GM12873 (cell line): ENCODE data around the gene NLGN1.

Source experiments
- TF ChIP-seq, protein P1 (sequence below): IDR thresholded peaks from 2 replicates; pipeline ENCODE4 v1.5.1; 2012; ENCODE audit warnings: low read depth, mild to moderate bottlenecking, moderate library complexity, low read length, control low read depth; ENCODE audit not compliant: insufficient read depth; ENCODE audit errors: missing control alignments

The NLGN1 gene

DNA sequence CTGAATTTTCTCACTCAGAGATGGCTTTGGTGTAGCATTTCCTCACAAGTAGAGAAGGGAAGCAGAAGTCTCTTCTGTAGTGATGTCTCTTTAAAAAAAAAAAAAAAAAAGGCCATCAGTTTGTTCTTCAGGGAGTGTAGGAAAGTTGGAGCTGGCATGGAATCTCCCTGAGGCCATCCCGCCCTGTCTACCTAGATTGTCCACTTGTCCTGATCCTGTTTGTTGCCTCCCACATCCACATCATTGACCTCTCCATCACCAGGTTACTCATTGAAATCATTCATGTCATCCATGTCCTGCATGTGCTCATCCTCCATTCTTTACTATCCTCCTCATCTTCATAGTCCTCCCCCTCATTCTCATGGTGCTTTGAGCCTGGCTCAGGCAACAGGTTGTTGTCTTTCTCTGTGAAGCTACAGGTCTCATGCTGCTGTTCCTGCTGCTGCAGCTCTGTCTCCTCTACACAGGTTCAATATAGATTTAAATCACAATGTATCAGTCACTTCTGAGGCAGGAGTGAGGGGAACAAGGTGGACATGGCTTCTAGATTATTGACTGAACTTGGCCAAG lies 905.3 kb downstream of the NLGN1 start:
- TF ChIP-seq, protein P1, sequence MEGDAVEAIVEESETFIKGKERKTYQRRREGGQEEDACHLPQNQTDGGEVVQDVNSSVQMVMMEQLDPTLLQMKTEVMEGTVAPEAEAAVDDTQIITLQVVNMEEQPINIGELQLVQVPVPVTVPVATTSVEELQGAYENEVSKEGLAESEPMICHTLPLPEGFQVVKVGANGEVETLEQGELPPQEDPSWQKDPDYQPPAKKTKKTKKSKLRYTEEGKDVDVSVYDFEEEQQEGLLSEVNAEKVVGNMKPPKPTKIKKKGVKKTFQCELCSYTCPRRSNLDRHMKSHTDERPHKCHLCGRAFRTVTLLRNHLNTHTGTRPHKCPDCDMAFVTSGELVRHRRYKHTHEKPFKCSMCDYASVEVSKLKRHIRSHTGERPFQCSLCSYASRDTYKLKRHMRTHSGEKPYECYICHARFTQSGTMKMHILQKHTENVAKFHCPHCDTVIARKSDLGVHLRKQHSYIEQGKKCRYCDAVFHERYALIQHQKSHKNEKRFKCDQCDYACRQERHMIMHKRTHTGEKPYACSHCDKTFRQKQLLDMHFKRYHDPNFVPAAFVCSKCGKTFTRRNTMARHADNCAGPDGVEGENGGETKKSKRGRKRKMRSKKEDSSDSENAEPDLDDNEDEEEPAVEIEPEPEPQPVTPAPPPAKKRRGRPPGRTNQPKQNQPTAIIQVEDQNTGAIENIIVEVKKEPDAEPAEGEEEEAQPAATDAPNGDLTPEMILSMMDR: no peak

DNA sequence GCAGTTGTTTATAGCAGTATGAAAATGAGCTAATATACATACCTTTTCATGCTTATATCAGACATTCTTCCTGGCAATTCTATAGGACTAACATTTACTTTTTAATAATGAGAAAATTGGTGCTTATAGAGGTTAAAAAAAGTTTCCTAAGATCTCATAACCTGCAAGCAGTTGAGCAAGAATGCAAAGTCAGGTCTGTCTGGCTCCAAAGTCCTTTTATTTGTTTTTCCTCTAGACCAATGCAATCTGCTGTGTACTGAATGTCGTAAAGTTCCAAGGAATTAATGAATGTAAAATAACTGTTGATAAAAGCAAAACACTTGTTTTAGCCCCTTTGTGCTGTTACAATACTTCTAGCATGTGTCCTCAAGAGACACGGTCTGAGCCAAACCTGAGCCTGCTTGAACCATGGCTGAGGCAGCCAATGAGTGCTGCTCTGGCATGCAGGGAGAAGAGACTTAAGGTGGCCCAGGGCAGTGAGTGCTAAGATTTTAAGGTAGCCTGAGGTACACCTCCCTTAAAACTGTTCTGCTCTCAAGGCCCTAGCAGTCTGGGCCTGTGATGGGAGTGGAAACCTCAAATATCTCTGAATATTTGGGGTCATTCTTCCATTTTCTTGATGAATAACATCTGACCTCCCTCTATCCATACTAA lies 906.5 kb downstream of the NLGN1 start:
- TF ChIP-seq, protein P1: no peak

DNA sequence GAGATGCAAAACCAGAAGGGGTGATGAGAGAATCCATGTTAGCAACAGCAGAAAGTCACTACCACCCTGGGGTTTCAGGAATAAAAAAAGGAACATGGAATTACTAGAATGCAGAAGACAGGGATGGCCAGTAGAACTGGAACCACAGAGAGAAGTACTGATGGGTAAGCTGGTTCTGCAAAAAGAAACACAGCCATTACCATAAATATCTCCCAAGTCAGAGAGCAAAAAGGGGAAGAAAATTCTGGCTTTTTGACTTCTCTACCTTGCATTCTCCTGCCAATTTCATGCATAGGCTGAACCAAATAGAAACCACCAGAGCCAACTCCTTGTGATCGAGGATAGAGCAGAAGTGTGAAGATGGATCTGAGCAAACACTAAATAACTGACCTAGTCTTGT lies 911.2 kb downstream of the NLGN1 start:
- TF ChIP-seq, protein P1: no peak

DNA sequence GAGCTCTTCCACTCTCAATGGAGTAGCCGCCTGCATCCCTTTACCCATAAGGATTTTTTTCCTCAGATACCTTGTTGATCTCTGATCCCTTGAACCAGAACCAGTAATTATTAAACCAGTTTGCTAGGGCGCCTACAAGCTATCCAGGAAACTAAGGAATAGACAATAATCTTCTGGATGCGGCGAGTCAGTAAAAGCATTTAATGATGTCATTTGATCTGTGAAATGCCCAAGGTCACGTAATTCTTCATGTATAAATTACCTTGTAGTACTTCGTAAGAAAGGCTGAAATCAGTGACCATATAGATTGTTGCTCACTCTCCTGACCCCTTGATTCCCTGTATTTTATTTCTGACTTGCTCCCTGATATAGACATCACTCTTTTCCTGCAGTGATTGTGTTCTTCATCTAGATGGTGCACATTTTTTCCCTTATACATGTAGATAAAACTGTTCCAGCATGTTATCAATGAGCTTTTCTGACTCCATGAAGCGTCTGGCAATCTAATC lies 913.0 kb downstream of the NLGN1 start:
- TF ChIP-seq, protein P1: no peak

DNA sequence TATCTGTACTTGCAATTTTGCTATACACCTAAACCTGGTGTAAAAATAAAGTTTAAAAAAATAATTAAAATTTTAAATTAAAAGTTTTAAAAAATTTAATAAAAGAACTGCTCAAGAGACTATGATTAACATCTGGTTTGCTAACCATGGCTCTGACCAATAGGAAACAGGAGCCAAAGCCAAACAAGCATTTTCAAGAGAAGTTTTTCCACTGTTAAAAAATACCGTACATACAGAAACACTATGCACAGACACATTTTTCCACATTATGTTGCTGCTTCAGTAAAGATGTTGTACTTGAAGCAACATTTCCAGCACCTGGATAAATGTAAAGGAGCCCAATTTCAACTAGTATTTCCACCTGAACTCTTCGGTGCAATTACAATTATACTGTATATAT lies 917.7 kb downstream of the NLGN1 start:
- TF ChIP-seq, protein P1: no peak

DNA sequence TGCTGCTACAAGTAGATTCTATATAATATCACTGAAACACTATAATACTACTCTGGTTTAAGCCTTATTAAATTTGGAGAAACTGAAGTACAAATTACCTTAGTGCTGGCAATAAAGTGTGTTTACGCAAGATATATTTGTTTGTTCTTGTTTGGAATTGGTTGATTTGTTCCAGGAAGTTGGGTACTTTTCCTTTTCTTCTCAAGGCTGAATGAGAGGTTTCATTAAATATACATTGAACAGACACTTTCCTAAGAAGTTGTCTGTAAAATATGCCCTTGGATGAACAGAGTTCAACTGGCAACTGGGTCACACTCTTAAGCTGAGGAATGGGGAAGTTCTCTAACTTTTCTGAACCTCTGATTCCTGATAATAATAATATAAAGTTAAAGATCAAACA lies 919.5 kb downstream of the NLGN1 start:
- TF ChIP-seq, protein P1: no peak

DNA sequence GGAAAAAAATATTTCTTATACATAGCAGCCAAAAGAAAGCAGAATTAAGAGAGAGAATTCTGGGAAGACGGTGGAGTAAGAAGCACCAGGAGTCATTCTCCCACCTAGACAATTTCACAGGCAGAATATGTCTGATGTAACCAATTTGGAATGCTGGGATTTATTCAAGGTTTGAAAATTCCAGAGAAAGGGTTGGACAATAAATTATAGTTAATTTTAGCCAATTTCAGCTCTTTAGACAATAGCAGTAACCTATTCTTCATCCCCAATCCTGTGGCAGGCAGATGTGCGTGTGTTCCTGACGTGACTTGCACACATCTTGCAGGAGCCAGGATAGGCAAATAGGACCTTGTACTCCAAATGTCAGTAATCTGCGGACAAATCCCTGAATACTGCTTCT lies 920.6 kb downstream of the NLGN1 start:
- TF ChIP-seq, protein P1: no peak
